ENCODE results near the gene DUXA. TPM values are rescaled to one million over a fixed set of nuclear protein-coding genes. Genes with fewer than 3 reads are reported as not detected.
"Not testable (repeated sequence)": the region's sequence is repeated elsewhere in the genome, so short reads cannot be mapped to it uniquely, and the experiment has no call there.

DUXA gene
- total RNA-seq: not detected
- long read RNA-seq: 0 reads

GRCh38 chr19:57167385-57167784, at the start of gene DUXA:
DUXA (minus strand) TSS chr19:57167485; CDS start chr19:57167443, 42 bp downstream.
- DNase-seq (no peak), ATAC-seq (no peak)
- intact Hi-C loops (cut with micrococcal nuclease): no loop called here

DNA sequence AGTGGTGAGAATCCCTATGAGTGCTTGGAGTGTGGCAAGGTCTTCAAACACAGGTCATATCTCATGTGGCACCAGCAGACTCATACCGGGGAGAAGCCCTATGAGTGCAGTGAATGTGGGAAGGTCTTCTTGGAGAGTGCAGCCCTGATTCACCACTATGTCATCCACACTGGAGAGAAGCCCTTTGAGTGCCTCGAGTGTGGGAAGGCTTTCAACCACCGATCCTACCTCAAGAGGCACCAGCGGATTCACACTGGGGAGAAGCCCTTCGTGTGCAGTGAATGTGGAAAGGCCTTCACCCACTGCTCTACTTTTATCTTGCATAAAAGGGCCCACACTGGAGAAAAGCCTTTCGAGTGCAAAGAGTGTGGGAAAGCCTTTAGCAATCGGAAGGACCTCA, 44.8 kb upstream of the DUXA start:
- no peak for DNase-seq
- intact Hi-C loops (cut with micrococcal nuclease): no loop called here
- no peak for ATAC-seq

GRCh38 chr19:57210381-57210780, 43.1 kb upstream of the DUXA start:
- DNase-seq (no peak), ATAC-seq (no peak)
- intact Hi-C loops (cut with micrococcal nuclease): no loop called here

DNA sequence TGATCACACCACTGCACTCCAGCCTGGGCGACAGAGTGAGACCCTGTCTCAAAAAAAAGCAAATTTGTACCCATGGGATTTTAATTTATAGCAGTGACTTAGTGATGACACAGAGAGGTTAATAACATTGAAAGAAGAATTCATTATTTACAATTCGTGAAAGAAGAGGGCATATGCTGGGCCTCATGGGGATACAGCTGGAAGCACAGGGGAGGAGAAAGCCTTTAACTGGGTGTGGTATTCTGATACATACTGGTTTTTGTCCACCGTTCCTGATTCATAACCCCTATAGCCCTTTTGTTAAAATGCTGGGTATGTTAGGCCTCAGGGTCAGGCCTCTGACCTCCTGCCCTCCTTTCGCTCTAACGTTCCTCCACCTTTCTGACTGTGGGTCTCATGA, 34.9 kb upstream of the DUXA start:
- intact Hi-C loops (cut with micrococcal nuclease): no loop called here
- ATAC-seq (no peak), DNase-seq (no peak)

GRCh38 chr19:57197874-57198273, 30.6 kb upstream of the DUXA start:
- intact Hi-C loops (cut with micrococcal nuclease); ATAC-seq; DNase-seq: not testable (repeated sequence)

DNA sequence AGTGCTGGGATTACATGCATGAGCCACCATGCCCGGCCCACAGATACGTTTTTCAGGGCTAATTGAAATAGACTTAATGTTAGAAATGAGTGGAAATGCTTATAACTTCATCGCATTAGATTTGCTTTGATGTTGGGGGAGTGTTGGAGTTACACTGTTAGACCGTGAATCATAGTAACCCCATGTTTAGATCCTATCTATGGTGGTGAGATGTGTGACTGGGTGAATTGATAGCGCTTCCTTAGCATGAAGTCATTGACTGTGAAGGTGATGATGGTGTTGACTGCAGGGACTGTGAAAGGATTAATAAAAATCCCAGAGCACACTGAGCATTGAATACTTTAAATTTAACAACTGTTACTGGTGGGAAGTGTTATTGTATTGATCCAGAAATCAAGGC, 25.7 kb upstream of the DUXA start:
- DNase-seq (no peak), ATAC-seq (no peak)
- intact Hi-C loops (cut with micrococcal nuclease): no loop called here

GRCh38 chr19:57192077-57192420, 24.8 kb upstream of the DUXA start:
- DNase-seq (no peak), ATAC-seq (no peak)
- intact Hi-C loops (cut with micrococcal nuclease): no loop called here

DNA sequence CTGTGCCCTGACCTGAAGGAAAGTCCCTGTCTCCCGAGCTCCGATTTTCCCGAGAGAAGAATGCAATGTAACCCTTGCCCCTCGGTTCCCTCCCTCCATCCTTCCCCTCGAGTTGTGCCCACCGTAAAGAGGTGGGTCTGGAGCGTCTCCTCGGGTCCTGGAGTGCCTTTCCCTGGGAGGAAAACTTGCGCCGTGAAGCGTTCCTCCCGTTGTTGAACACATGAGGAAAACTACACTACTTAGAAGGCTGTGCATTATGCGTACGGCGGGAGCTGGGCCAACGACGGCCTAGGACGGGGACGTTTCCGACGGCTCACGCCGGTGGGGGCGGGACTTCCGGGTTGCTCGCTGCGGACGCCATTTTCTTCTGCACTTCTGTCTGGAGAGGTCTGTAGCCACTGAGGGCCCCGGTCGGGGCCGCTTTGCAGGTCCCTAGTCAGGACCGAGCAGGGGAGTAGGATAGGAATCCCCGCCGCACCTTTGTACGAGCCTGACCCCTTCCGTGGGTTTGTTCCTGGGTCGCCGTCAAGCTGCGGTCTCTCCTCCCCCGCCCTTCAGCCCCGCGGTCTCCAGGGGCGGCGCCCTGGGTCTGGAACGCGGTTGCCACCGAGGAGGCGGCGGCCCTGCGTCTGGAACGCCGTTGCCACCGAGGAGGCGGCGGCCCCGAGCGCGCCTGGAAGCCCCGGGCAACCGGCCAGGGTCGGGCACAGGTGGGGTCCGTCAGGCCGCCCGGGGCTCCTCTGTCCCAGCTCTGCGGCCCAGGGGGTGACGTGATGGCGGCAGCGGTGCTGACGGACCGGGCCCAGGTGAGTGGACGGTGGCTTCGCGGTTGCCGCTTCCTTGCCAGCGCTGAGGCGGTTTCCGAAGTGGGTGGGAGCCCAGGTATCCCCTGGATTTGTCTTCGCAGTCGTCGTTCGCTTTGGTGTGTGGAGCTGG, 24.1 kb upstream of the DUXA start, which contains the start of gene ZNF264:
Gene ZNF264 (plus strand): TSS at position 360 of the 936 bp plus-strand sequence. CDS start 414 bp downstream, at position 774.
- DNase-seq: peak; percentile 97
- ATAC-seq: peak; percentile 99
- intact Hi-C loops (cut with micrococcal nuclease): no loop called here

- no peak for ATAC-seq
- intact Hi-C loops (cut with micrococcal nuclease): no loop called here
- no peak for DNase-seq
Measured at GRCh38 chr19:57190301-57190700, 23.0 kb upstream of the DUXA start.

- ATAC-seq (peak; percentile 78), DNase-seq (peak; percentile 66)
- intact Hi-C loops (cut with micrococcal nuclease): no loop called here
Measured at GRCh38 chr19:57171551-57172081, 4.3 kb upstream of the DUXA start.

DNA sequence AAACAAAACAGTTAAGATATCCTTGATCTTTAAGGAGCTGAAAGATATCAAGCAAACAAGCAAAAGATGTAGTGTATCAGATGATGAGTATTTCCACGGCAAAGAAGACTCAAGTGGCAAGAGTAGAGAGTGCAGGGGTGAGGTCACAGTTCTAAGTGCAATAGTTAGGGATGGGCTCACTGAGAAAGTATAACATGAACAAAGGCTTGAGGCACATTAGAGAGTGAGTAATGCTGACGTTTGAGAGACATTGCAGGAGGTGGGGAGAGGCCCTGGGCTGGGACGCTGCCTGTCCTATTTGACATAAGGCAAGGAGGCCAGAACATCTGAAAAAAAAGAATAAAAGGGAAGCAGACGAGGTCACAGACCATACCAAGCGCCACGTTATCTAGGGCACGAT, 1.4 kb downstream of the DUXA start:
- no peak for ATAC-seq
- intact Hi-C loops (cut with micrococcal nuclease): no loop called here
- DNase-seq: no peak

GRCh38 chr19:57161985-57162539, 5.2 kb downstream of the DUXA start:
- intact Hi-C loops (cut with micrococcal nuclease): no loop called here
- ATAC-seq (no peak), DNase-seq (no peak)

DNA sequence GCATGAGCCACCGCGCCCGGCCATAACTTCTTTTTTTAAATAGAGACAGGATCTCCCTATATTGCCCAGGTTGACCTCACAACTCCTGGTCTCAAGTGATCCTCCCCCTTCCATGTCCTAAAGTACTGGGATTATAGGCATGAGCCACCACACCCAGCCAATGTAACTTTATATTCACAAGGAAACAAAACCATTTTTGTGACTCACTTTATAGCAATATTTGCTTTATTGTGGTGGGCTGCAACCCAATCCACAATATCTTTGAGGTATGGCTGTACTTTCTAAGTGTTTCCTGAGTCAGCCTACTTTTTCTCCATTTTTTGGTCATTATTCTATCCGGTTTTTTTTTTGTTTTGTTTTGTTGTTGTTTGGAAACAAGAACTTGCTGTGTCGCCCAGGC, 14.4 kb downstream of the DUXA start:
- DNase-seq (no peak), ATAC-seq (no peak)
- intact Hi-C loops (cut with micrococcal nuclease): no loop called here

GRCh38 chr19:57141699-57142098, 25.6 kb downstream of the DUXA start:
- ATAC-seq (no peak), DNase-seq (no peak)
- intact Hi-C loops (cut with micrococcal nuclease): no loop called here

DNA sequence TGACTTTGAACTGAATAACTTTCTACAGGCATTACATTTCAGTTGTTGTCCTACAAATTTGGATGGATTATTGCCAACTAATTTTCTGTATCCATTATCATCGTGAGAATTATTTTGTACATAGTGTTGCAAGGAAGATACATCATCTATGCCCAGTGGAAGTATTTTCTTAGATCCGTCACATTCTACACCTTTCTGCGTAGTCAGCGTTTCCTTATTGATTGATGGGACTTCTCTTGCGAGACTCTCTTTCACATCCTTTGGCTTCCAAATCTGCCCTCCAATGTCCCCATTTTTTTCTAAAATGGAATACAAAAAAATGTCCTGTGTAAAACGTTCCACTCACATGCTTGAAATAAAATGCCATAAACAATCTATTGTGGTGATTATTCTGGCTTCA, 31.5 kb downstream of the DUXA start:
- DNase-seq (no peak), ATAC-seq (no peak)
- intact Hi-C loops (cut with micrococcal nuclease): no loop called here

DNA sequence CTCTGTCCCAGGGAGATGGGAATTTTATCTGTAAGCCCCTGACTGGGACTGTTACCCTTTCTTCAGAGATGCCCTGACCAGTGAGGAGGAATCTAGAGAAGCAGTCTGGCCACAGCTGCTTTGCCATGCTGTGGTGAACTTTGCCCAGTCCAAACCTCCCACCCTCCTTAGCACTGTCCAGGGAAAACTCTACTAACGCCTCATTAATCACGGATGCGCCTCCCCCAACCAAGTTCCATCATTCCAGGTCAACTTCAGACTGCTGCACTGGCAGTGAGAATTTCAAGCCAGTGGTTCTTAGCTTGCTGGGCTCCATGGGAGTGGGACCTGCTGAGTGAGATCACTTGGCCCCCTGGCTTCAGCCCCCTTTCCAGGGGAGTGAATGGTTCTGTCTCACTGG, 39.9 kb downstream of the DUXA start:
- intact Hi-C loops (cut with micrococcal nuclease); ATAC-seq; DNase-seq: not testable (repeated sequence)

DNA sequence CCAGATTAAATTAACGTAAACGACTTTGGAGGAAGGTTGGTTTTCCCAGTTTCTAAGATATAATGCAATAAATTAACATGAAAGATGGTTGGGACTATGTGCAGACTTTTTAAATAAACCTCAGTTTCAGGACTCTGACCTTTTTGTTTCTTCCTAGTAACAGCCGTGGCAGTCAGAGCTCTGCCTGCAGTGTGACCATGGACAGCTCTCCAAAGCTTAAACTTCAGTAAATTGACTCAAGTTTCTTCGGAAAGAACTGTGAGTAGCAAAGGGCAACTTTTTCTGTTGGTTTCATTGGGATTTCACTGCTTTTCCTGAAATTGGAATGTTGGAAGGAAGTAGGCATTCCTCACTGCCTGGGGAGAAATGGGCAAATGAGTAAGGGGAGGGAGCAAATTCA, 43.4 kb downstream of the DUXA start:
- ATAC-seq: no peak
- no peak for DNase-seq
- intact Hi-C loops (cut with micrococcal nuclease): no loop called here

- intact Hi-C loops (cut with micrococcal nuclease): no loop called here
- ATAC-seq (no peak), DNase-seq (no peak)
Measured at GRCh38 chr19:57118848-57119247, 48.4 kb downstream of the DUXA start.

DNA sequence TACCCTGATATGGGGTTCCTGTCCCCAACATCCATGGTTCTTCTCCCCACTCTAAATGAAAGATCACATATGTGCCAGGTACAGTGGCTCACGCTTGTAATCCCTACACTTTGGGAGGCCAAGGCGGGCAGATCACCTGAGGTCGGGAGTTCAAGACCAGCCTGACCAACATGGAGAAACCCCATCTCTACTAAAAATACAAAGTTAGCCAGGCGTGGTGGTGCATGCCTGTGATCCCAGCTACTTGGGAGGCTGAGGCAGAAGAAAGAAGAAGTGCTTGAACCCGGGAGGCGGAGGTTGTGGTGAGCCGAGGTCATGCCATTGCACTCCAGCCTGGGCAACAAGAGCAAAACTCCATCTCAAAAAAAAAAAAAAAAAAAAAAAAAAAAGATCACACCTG, 53.8 kb downstream of the DUXA start:
- DNase-seq; intact Hi-C loops (cut with micrococcal nuclease); ATAC-seq: not testable (repeated sequence)

- intact Hi-C loops (cut with micrococcal nuclease): no loop called here
- ATAC-seq: no peak
- no peak for DNase-seq
Measured at GRCh38 chr19:57111329-57111644, 56.0 kb downstream of the DUXA start.

Measured in left ventricle myocardium superior (tissue), 1 donor.